ENCODE data around the gene RPS27A.
"Not testable (repeated sequence)": the region's sequence is repeated elsewhere in the genome, so short reads cannot be mapped to it uniquely, and the experiment has no call there.

The RPS27A gene

DNA sequence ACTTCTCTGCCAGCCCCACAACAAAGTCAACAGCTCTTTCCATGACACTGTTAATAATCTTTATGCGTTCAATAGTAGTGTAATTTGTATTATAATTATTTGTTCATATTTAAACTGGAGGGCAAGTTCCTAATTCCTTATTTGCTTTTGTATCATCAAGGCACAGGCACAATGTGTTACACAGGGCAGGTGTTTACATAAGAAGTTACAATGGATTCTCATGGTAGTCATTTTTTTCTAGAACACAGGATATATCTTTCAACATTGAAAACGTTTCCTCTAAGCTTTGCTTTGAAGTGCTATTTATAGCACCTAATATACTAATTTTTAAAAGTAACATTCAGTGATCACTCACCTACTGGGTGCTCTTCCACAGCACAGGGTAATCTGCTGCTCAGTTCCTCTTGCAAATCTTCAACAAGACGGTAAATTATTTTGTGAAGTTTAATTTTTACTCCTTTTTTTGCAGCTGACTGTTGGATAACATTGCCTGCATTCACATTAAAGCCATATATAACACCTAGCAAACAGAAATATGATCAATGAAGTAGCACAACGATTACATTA is 7.3 kb downstream of the RPS27A start:
- no peak for DNase-seq (ENCODE audit: low read depth)

DNA sequence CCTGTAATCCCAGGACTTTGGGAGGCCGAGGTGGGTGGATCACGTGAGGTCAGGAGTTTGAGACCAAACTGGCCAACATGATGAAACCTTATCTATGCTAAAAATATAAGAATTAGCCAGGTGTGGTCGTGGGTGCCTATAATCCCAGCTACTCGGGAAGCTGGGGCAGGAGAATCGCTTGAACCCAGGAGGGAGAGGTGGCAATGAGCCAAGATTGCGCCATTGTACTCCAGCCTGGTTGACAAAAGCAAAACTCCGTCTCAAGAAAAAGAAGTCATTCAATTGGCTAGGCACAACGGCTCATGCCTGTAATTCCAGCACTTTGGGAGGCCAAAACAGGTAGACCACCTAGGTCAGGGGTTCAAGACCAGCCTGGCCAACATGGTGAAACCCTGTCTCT is 9.1 kb downstream of the RPS27A start:
- not testable (repeated sequence) for DNase-seq (ENCODE audit: low read depth)

DNA sequence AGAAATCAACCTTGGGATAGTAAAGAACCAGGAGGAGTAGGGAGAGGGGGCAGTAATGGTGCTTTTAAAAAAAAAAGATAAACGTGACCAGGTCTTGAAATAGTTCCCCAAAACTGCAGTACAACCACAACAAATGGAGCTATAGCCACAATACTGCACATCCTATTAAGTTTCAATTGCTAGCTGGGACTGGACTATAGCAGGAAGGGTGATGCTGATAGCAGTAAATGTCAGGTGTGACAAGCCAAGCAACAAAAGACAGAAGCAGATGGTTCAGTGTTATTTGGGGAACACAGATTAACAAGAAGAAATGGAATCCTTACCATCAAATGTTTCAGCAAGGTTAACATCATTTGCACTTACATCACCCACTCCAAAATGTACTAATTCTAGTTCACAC is 10.1 kb downstream of the RPS27A start:
- DNase-seq (ENCODE audit: low read depth), result no peak

DNA sequence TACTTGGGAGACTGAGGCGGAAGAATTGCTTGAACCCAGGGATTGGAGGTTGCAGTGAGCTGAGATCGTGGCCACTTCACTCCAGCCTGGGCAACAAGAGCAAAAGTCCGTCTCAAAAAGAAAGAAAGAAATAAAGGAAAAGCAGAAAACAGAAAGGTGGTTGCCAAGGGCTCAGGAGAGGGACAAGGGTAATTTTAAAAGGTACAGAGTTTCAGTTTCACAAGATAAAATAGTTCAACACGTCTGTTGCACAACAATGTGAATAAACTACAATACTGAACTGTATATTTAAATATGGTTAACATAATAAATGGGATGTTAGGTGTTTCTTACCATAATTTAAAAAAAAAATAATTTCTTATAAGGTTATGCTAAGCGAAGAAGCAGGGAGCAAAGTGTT is 12.9 kb downstream of the RPS27A start:
- no peak for DNase-seq (ENCODE audit: low read depth)

DNA sequence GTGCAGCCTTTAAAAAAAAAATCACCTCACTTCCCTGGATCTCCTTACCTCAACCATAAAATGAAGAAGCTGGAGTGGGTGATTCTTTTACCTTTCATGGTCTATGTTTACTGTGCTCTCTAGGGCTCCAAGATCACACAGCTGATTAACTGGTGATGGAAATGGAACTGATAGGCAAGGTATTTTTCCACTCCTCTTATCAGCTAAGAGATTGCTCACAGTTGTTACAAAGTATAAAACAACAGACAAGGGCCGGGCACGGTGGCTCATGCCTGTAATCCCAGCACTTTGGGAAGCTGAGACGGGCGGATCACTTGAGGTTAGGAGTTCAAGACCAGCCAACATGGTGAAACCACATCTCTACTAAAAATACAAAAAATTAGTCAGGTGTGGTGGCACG is 14.5 kb downstream of the RPS27A start:
- DNase-seq (ENCODE audit: low read depth), result no peak

DNA sequence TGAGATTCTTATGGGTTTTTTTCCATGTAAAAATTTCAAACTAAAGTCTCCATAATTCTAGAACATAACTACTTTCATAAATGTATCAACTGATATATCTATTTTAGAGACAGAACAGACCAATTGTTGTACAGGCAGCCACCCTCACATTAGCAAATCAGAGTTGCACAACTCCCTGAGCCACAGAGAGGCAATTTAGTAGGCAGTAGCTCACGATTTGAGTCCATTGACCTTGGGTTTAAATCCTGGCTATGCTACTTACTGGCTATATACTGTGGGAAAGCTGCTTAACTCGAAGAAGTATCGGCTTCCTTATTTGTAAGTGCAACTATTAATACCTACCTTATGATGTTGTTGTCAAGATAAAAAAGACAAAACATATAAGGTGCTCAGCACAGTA is 20.3 kb downstream of the RPS27A start:
- DNase-seq (ENCODE audit: low read depth), result no peak

DNA sequence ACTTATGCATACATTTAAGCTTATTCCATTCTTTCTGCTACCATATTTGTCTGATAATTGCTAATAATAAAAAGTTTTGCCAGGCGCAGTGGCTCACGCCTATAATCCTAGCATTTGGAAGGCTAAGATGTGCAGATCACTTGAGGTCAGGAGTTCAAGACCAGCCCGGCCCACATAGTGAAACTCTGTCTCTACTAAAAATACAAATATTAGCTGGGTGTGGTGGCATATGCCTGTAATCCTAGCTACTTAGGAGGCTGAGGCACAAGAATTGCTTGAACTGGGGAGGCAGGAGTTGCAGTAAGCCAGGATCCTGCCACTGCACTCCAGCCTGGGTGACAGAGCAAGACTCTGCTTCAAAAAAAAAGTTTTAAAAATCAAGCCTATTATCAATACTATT is 27.1 kb downstream of the RPS27A start:
- not testable (repeated sequence) for DNase-seq (ENCODE audit: low read depth)

DNA sequence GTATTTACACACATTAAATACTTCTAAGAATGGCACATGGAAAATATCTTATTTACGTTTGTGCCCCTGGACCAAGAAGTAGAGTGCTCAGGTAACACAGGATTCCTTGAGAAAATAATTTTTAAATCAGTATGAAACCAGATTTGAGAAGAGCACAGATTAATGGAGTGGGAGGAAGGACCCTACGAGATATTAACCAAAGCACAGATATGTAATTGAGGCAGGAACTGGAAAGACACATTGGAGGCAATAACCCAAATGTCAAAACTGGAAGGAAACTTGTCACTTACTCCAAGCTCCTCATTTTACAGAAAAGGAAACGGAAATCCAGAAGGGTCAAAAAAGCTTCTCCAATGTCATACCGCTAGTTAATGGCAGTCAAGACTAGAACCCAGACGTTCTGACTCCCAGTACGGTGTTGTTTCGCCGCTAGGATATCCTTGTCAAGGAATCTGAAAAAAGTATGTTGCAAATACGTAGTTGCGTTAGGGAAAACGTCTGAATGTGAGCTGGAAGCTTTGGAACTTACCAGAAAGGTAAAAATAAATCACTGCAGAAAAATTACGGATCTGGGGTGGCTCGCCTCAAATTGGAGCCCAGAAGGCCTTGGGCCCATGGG is 35.9 kb downstream of the RPS27A start:
- no peak for DNase-seq (ENCODE audit: low read depth)

DNA sequence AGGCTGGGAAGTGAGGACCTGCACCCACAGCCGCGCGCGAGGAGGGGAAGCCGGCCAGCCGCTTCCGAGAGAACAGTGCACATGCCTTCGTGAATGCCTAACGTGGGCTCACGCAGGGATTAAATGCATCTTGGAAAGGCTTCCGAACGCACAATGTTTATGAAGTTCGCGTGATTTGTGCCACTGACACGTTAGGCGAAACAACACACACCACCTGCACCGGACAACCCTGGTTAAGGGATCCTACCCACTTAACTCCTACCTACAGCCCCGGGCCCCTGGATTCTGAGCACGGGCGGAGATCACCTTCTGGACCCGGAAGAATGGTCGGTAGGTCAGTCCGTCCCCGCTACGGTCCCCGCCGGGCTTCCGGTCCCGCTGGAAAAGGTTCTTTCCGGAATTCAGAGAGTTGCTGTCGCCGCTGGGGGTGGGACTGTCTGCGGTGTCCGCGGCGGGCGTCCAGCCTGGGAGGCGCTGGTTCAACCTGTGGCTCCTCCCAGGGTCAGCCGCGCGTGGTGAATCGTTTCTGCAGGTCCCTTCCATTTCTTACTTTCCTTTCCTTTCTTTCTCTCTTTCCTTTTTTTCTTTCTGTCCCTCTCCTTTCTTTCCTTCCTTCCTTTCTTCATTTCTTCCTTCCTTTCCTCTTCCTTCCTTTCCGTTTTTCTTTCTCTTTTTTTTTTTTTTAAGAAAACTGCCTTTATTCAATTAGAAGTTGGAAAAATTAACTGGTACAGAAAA is 36.6 kb downstream of the RPS27A start, which contains the start of gene MTIF2:
Gene MTIF2, minus strand, starts transcription at position 325 of the 738 bp plus-strand sequence. CDS start 5,373 bp downstream, outside the sequence.
- DNase-seq (ENCODE audit: low read depth), result peak; percentile 86

DNA sequence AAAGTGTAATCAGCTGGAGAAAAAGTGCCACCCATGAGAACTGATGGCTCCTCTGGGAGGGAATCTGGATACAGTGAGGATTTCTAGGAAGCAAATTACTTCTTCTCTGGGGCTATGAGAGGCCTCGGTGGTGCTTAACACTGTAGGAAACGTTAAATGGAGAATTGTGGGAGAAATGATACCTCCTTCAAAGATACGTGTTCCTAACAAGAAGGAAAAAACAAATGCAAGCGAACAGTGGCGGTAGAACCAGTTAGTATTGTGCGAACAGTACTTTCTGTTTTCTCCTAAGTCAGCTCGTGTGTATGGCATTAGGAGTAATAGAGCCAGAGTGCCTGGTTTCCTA is 37.1 kb downstream of the RPS27A start:
- no peak for DNase-seq (ENCODE audit: low read depth)

DNA sequence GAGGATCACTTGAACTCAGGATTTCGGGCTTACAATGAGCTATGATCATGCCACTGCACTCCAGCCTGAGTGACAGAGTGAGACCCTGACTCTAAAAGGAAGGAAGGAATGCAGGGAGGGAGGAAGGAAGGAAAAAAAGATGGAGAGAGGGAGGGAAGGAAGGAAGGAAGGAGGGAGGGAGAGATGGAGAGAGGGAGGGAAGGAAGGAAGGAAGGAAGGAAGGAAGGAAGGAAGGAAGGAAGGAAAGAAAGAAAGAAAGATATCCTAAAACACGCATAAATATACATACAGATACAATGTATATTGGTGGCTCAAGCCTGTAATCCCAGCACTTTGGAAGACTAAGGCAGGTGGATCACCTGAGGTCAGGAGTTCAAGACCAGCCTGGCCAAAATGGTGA is 41.9 kb downstream of the RPS27A start:
- DNase-seq (ENCODE audit: low read depth), result not testable (repeated sequence)

DNA sequence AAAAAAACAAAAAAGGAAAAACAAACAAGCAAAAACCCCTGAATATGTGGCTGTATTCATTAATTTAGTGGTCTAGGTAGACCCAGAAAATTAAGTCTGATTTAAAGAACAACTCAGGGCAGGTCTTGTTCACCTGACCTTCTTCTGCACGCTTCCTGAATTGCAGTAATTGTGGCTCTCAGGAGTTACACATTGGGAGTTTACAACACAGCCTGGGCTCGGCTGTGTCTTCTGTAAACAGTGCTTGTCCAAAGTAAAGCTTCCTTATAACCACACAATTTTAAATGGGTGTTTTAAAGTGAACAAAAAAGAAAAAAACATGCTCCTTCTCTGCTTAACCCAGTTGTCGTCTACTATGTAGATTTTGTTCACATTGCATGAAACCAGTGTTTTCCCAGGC is 44.8 kb downstream of the RPS27A start:
- no peak for DNase-seq (ENCODE audit: low read depth)

DNA sequence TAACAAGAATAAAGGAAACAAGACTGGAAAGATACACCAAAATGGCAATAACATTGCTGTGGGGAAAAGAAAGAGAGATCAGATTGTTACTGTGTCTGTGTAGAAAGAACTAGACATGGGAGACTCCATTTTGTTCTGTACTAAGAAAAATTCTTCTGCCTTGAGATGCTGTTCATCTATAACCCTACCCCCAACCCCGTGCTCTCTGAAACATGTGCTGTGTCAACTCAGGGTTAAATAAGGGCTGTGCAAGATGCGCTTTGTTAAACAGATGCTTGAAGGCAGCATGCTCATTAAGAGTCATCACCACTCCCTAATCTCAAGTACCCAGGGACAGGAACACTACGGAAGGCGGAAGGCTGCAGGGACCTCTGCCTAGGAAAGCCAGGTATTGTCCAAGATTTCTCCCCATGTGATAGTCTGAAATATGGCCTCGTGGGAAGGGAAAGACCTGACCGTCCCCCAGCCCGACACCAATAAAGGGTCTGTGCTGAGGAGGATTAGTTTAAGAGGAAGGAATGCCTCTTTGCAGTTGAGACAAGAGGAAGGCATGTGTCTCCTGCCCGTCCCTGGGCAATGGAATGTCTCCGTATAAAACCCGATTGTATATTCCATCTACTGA is 46.8 kb downstream of the RPS27A start:
- DNase-seq (ENCODE audit: low read depth), result not testable (repeated sequence)

DNA sequence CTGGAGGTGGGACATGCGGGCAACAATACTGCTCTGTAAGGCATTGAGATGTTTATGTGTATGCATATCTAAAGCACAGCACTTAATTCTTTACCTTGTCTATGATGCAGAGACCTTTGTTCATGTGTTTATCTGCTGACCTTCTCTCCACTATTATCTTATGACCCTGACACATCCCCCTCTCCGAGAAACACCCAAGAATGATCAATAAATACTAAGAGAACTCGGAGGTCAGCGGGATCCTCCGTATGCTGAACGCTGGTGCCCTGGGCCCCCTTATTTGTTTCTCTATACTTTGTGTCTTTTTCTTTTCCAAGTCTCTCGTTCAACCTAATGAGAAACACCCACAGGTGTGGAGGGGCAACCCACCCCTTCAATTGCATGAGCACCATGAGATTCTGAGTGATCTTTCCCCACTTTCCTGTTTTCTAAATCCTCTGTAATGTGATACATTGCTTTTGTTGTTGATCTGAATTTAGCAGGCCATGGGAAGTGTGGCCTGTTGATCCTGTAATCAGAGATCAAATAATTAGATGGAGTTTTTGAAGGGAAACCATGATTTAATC is 47.5 kb downstream of the RPS27A start:
- DNase-seq (ENCODE audit: low read depth), result not testable (repeated sequence)

DNA sequence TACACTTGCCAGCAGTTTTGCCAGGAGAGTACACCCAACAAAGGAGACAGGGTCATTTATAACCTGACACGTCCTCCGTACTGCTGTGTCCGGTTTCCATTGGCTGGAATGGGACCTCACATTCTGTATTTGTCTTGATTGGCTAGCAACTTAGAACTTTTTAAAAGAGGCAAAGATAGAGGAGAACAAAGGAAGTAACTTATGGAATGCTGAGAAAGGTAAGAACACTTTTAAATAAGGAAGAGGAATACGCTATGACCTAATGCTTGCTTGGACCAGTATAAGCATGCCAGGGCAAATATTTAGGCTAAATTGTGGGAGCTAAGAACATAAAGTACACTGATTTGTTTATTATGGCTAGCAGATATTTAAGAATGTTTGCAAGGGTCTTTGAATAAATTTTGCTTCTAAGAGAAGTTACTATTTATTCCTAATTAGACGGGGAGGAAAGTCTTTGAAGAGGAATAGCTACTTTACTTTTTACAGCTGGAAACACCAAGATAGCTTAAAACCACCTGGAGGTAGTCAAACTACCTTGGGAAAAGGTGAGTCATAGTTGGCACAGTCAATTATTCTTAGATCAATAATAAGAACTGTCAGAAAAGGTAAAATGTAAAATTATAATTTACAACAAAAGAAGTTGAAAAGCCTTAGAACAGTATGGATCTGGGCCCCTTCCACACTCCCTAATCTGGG is 48.5 kb downstream of the RPS27A start:
- DNase-seq (ENCODE audit: low read depth), result not testable (repeated sequence)

DNA sequence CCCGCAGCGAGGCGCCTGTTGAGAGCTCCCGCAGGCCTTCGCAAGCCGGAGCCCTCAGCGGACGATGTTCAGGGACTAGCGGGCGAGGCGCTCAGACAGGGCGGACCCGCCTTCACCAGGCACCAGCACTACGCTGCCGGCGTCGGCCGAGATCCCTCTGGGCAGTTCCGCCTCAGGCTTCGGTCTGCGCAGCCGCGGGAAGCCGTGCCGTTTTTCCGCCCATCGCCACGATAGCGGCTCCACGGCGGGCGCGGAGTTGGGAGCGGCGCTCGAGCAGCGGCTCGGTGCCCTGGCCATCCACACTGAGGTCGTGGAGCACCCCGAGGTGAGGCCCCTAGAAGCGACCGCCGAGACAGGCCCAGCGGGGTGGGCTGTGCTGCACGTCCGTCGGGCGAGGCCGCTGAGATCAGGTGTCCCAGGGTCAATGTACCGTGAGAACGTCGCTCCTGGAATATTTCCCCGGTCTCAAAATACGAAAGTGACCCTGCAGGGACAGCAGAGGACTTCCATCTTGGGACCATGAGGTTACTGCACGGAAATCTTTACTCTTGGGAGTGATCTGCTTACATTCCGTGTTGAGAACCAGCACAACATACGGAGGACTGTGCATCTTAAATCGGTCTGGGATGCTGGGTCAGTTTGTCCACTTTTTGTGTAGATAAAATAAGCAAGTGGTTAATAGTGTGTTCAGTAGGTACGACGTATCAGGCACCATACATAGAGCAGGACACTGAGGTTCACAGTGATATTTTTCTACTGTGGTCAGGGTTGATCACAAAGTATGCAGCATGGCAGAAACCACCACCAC is 49.8 kb downstream of the RPS27A start:
- peak; percentile 81 for DNase-seq (ENCODE audit: low read depth)

DNA sequence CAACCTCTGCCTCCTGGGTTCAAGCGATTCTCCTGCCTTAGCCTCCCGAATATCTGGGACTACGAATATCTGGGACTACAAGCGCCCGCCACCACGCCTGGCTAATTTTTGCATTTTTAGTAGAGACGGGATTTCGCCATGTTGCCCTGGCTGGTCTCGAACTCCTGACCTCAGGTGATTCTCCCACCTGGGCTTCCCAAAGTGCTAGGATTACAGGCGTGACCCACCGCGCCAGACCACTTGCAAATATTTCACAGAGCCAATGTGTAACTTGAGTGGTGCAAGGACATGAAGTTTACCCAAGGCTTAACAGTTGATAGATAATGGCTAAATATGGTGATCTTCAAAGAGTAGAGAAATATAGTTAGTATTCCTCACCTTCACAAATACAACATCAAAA is 50.6 kb downstream of the RPS27A start:
- no peak for DNase-seq (ENCODE audit: low read depth)
